H1 (cell line): ENCODE measurements around the gene DNAJB1. TPM values are rescaled to one million over a fixed set of nuclear protein-coding genes. Genes with fewer than 3 reads are reported as not detected.

Source experiments
- CTCF ChIA-PET: fragments of 300-600 bp; sonication (Branson Sonifier 250); formaldehyde crosslinking; loops from one replicate; lab custom pipeline; 2021; ENCODE audit not compliant: partially characterized antibody; lab: Charles Lee
- POLR2A ChIA-PET: fragments of 300-600 bp; sonication (Branson Sonifier 250); formaldehyde crosslinking; loops from one replicate; lab custom pipeline; 2021; ENCODE audit warnings: inconsistent platforms; ENCODE audit not compliant: partially characterized antibody; lab: Charles Lee
- DNase-seq, 2 experiments: peaks; one replicate each; pipeline versions ENCODE4 v3.0.0 to v3.0.0-alpha.2; 2010 to 2022; ENCODE audit warnings: low spot score in 2 of 2, low read depth in 1 of 2, mixed read lengths in 1 of 2
- FAIRE-seq: peaks from 2 replicates; lab custom pipeline; 2011; peaks lifted over from hg19 to GRCh38; lab: Jason Lieb, UNC
- H2AFZ ChIP-seq: 2 replicates; pipeline ENCODE4 v1.8.1; 2012; ENCODE audit warnings: low read length, inconsistent platforms
- H2AK5ac ChIP-seq: 2 replicates; pipeline ENCODE4 v1.6.1; 2013; ENCODE audit warnings: low read depth, low read length
- H2BK120ac ChIP-seq: replicated peaks from 2 replicates; pipeline ENCODE3; 2013; ENCODE audit warnings: low read depth, low read length, inconsistent platforms
- H2BK12ac ChIP-seq: 2 replicates; pipeline ENCODE4 v1.6.1; 2013; ENCODE audit warnings: low read depth, low read length
- H2BK15ac ChIP-seq: 2 replicates; pipeline ENCODE4 v1.6.1; 2013; ENCODE audit warnings: low read length
- H2BK20ac ChIP-seq: 2 replicates; pipeline ENCODE4 v1.6.1; 2013; ENCODE audit warnings: low read length
- H2BK5ac ChIP-seq: 2 replicates; pipeline ENCODE4 v1.6.1; 2013; ENCODE audit warnings: low read depth, low read length
- H3K14ac ChIP-seq: 2 replicates; pipeline ENCODE4 v1.6.1; 2013; ENCODE audit warnings: inconsistent platforms; ENCODE audit not compliant: insufficient read length
- H3K18ac ChIP-seq: 2 replicates; pipeline ENCODE4 v1.6.1; 2013; ENCODE audit warnings: low read length; ENCODE audit errors: extremely low read depth
- H3K23ac ChIP-seq: 2 replicates; pipeline ENCODE4 v1.6.1; 2013; ENCODE audit warnings: inconsistent platforms; ENCODE audit not compliant: insufficient read length
- H3K23me2 ChIP-seq: 2 replicates; pipeline ENCODE4 v1.6.1; 2013; ENCODE audit warnings: low read depth, low read length
- H3K27ac ChIP-seq: 2 replicates; pipeline ENCODE4 v1.6.1; 2011; ENCODE audit warnings: low read depth, low read length, inconsistent platforms
- H3K27me3 ChIP-seq, 4 experiments: replicated peaks in 1 of 4; 1 replicate in 1 of 4; 2 replicates in 3 of 4; pipeline versions ENCODE4 v1.6.1 to v1.8.1; 2011 to 2013; ENCODE audit warnings: low read length in 3 of 4, mild to moderate bottlenecking in 3 of 4, inconsistent platforms in 2 of 4, mixed read lengths in 2 of 4, moderate library complexity in 1 of 4; ENCODE audit not compliant: control insufficient read depth in 3 of 4, insufficient read depth in 3 of 4; ENCODE audit errors: extremely low read depth in 1 of 4
- H3K36me3 ChIP-seq, 4 experiments: 2 replicates each; pipeline versions ENCODE4 v1.6.1 to v1.8.1; 2011 to 2013; ENCODE audit warnings: mild to moderate bottlenecking in 4 of 4, low read length in 3 of 4, moderate library complexity in 2 of 4, control low read depth in 1 of 4, inconsistent platforms in 1 of 4; ENCODE audit not compliant: insufficient read depth in 4 of 4, control insufficient read depth in 2 of 4
- H3K4ac ChIP-seq: replicated peaks from 2 replicates; pipeline ENCODE3; 2013; ENCODE audit warnings: low read length, low read depth, mixed read lengths, inconsistent platforms; ENCODE audit not compliant: insufficient read length
- H3K4me1 ChIP-seq, 4 experiments: replicated peaks in 1 of 4; 1 replicate in 1 of 4; 2 replicates in 3 of 4; pipeline versions ENCODE4 v1.6.1 to v1.8.1; 2011 to 2013; ENCODE audit warnings: low read length in 3 of 4, inconsistent platforms in 2 of 4, mixed read lengths in 1 of 4; ENCODE audit not compliant: insufficient read depth in 4 of 4, control insufficient read depth in 3 of 4
- H3K4me2 ChIP-seq, 2 experiments: 2 replicates each; pipeline versions ENCODE4 v1.6.1 to v1.8.1; 2011 to 2013; ENCODE audit warnings: low read depth in 2 of 2, low read length in 2 of 2, control low read depth in 1 of 2, inconsistent platforms in 1 of 2, mild to moderate bottlenecking in 1 of 2; ENCODE audit not compliant: insufficient read depth in 1 of 2
- H3K4me3 ChIP-seq, 4 experiments: fragments of 200-600, 300-600 bp in 1 of 4; sonication (generic), shearing (Covaris generic), sonication (Bioruptor Twin) in 1 of 4; 2 replicates each; pipeline versions ENCODE4 v1.5.1 to v1.8.1; 2011 to 2016; ENCODE audit warnings: low read length in 4 of 4, low read depth in 3 of 4, control low read depth in 2 of 4, inconsistent platforms in 2 of 4, mild to moderate bottlenecking in 2 of 4, mixed read lengths in 1 of 4, moderate library complexity in 1 of 4; ENCODE audit not compliant: insufficient read depth in 2 of 4; ENCODE audit errors: extremely low read depth in 1 of 4
- H3K56ac ChIP-seq: replicated peaks from 2 replicates; pipeline ENCODE3; 2013; ENCODE audit warnings: low read depth, mild to moderate bottlenecking, mixed read lengths, low read length, inconsistent platforms; ENCODE audit not compliant: insufficient read length
- H3K79me1 ChIP-seq: 2 replicates; pipeline ENCODE4 v1.6.1; 2013; ENCODE audit warnings: low read depth, low read length, control low read depth
- H3K79me2 ChIP-seq, 2 experiments: 2 replicates each; pipeline versions ENCODE4 v1.6.1 to v1.8.1; 2012 to 2013; ENCODE audit warnings: low read length in 2 of 2, mild to moderate bottlenecking in 2 of 2, inconsistent platforms in 1 of 2; ENCODE audit not compliant: insufficient read depth in 2 of 2, control insufficient read depth in 1 of 2
- H3K9ac ChIP-seq, 4 experiments: replicated peaks in 1 of 4; 1 replicate in 1 of 4; 2 replicates in 3 of 4; pipeline versions ENCODE4 v1.6.1 to v1.8.1; 2011 to 2013; ENCODE audit warnings: low read depth in 3 of 4, low read length in 3 of 4, control low read depth in 2 of 4, mild to moderate bottlenecking in 2 of 4, moderate library complexity in 2 of 4, inconsistent platforms in 1 of 4; ENCODE audit errors: extremely low read depth in 1 of 4
- H3K9me3 ChIP-seq, 2 experiments: 2 replicates each; pipeline versions ENCODE4 v1.6.1 to v1.8.1; 2012 to 2013; ENCODE audit warnings: mild to moderate bottlenecking in 2 of 2, moderate library complexity in 2 of 2, control low read depth in 1 of 2, inconsistent platforms in 1 of 2, low read depth in 1 of 2, low read length in 1 of 2, mixed read lengths in 1 of 2; ENCODE audit not compliant: insufficient read depth in 2 of 2
- H4K20me1 ChIP-seq, 2 experiments: replicated peaks in 1 of 2; 2 replicates each; pipeline versions ENCODE3 to v1.8.1; 2011 to 2013; ENCODE audit warnings: inconsistent platforms in 2 of 2, low read length in 2 of 2, mild to moderate bottlenecking in 1 of 2; ENCODE audit not compliant: insufficient read depth in 2 of 2, control insufficient read depth in 1 of 2
- H4K5ac ChIP-seq: 2 replicates; pipeline ENCODE4 v1.6.1; 2013; ENCODE audit warnings: low read length, low read depth, mixed read lengths, inconsistent platforms; ENCODE audit not compliant: insufficient read length
- H4K8ac ChIP-seq: 2 replicates; pipeline ENCODE4 v1.8.0; 2013; ENCODE audit warnings: mild to moderate bottlenecking, moderate library complexity, low read length, inconsistent platforms; ENCODE audit not compliant: insufficient read depth; ENCODE audit errors: extremely low read depth
- H4K91ac ChIP-seq: replicated peaks from 2 replicates; pipeline ENCODE3; 2013; ENCODE audit warnings: low read length, mixed read lengths, inconsistent platforms; ENCODE audit not compliant: insufficient read length
- ATF3 ChIP-seq: IDR thresholded peaks from 2 replicates; pipeline ENCODE4 v1.6.1; 2011; ENCODE audit warnings: low read depth, mild to moderate bottlenecking, low read length; ENCODE audit not compliant: insufficient read depth
- CHD1 ChIP-seq: IDR thresholded peaks from 2 replicates; pipeline ENCODE4 v1.6.1; 2012; ENCODE audit warnings: low read depth, low read length, improper control_type of control experiment
- GTF2F1 ChIP-seq: IDR thresholded peaks from 2 replicates; pipeline ENCODE4 v1.6.1; 2012; ENCODE audit warnings: low read depth, low read length, improper control_type of control experiment, borderline replicate concordance
- HDAC2 ChIP-seq, 2 experiments: fragments of 300-600 bp in 1 of 2; sonication (generic) in 1 of 2; IDR thresholded peaks; 2 replicates each; pipeline ENCODE4 v1.6.1; 2011 to 2012; ENCODE audit warnings: low read depth in 2 of 2, low read length in 2 of 2, mild to moderate bottlenecking in 2 of 2, moderate library complexity in 2 of 2, borderline replicate concordance in 1 of 2, inconsistent platforms in 1 of 2
- PHF8 ChIP-seq: fragments of 200-600 bp; sonication (generic); conservative IDR thresholded peaks from 2 replicates; pipeline ENCODE4 v1.7.1; 2012; ENCODE audit warnings: low read depth, mild to moderate bottlenecking, inconsistent platforms, low read length, moderate library complexity
- RBBP5 ChIP-seq: IDR thresholded peaks from 2 replicates; pipeline ENCODE4 v1.7.1; 2012; ENCODE audit warnings: low read depth, mild to moderate bottlenecking, inconsistent platforms, low read length, moderate library complexity, borderline replicate concordance
- TAF1 ChIP-seq: IDR thresholded peaks from 2 replicates; pipeline ENCODE4 v1.6.1; 2011; ENCODE audit warnings: mild to moderate bottlenecking, low read depth, low read length
- USF2 ChIP-seq: IDR thresholded peaks from 2 replicates; pipeline ENCODE4 v1.6.1; 2011; ENCODE audit warnings: low read length, improper control_type of control experiment
- WGBS, 2 experiments: shearing (Covaris generic) in 1 of 2; methylation state at CpG; one replicate each; pipeline versions ENCODE4 v1.1.6 to v1.1.7; 2013 to 2015; ENCODE audit warnings: low lambda C conversion rate in 2 of 2, mixed read lengths in 2 of 2, inconsistent platforms in 1 of 2, low coverage in 1 of 2, missing lambda C conversion rate in 1 of 2; ENCODE audit not compliant: insufficient replicate concordance in 2 of 2, insufficient coverage in 1 of 2, insufficient read length in 1 of 2; ENCODE audit errors: extremely low coverage in 1 of 2, missing lambda C conversion rate in 1 of 2; 5-methylcytosine and 5-hydroxymethylcytosine counted together
- polyA plus RNA-seq, 7 experiments: library from polyadenylated mRNA; depleted of rRNA in 3 of 7; stranded (reverse) in 5 of 7; unstranded in 2 of 7; fragments of >200 nt in 5 of 7; fragments of 200-250 nt in 2 of 7; gene quantifications; 1 replicate in 5 of 7; 2 replicates in 1 of 7; 4 replicates in 1 of 7; pipeline versions ENCODE4 v1.2.1 to v1.2.3, GENCODE V29; 2011 to 2013; ENCODE audit warnings: missing spikeins in 2 of 7, mixed read lengths in 2 of 7
- total RNA-seq: library from RNA; stranded (reverse); fragmentation: NEBNext Ultra II Directional; extraction: Animal tissue kit (Norgen Biotek cat#: 25700); gene quantifications from 2 replicates; pipeline ENCODE4 v1.2.1, GENCODE V29; 2021

DNAJB1 gene
- total and polyA plus RNA-seq, 2 of the 8 experiments (the other 6 are each of a cell fraction or from before 2014, with no cell fraction given), result 62.9 to 64.3 TPM

- POLR2A ChIA-PET, result interaction anchor here (0.9 to 6.0 kb wide), 11 partner anchors 8 to 60 kb away, joined by 3 to 45 read pairs (median 5); partner anchors contain the start of gene DNAJB1
- no peak for FAIRE-seq
- Histone ChIP-seq H3K4ac (no peak within 1 kb of the TSS), H3K79me2 (peaks cover 0 to 11% of the 10 kb centered on the region in 2 experiments; a peak in 2 of 4 replicates), H3K27ac (peak within 1 kb of the TSS; percentile 37; the same call in 1 of the 2 replicates), H3K79me1 (peaks cover 3% of the 10 kb centered on the region), H3K4me2 (peak within 1 kb of the TSS; percentile 75 to 77), H2BK20ac (no peak within 1 kb of the TSS; the same call in 1 of the 2 replicates), H2BK120ac (peak within 1 kb of the TSS; percentile 34), H3K9ac (peak within 1 kb of the TSS; percentile 22 to 46 (median 38); a peak in 5 of 7 replicates), H2AFZ (no peak within 1 kb of the TSS), H3K4me3 (peak within 1 kb of the TSS; percentile 46 to 80 (median 69)), H2BK5ac (no peak within 1 kb of the TSS; the same call in 1 of the 2 replicates), H4K5ac (peak within 1 kb of the TSS; percentile 19), H3K56ac (peak within 1 kb of the TSS; percentile 24), H4K91ac (peak within 1 kb of the TSS; percentile 42), H4K20me1 (peaks cover 0 to 10% of the 10 kb centered on the region in 2 experiments), H3K23ac (no peak within 1 kb of the TSS), H4K8ac (peak within 1 kb of the TSS; percentile 29; the same call in 1 of the 2 replicates), H3K27me3 (no peaks in the 10 kb centered on the region), H3K23me2 (peaks cover 7% of the 10 kb centered on the region; the same call in 1 of the 2 replicates), H2AK5ac (peak within 1 kb of the TSS; percentile 1; the same call in 1 of the 2 replicates), H3K18ac (no peak within 1 kb of the TSS), H3K36me3 (no peaks in the 10 kb centered on the region; a peak in 2 of 8 replicates), H2BK15ac (peak within 1 kb of the TSS; percentile 85; the same call in 1 of the 2 replicates), H3K9me3 (no peaks in the 10 kb centered on the region), H3K14ac (no peak within 1 kb of the TSS), H3K4me1 (peaks cover 0 to 13% (median 6%) of the 10 kb centered on the region in 4 experiments; a peak in 5 of 7 replicates), H2BK12ac (peak within 1 kb of the TSS; percentile 2)
- 19% methylated on average over 37 of the region's 71 CpGs; no CpG with 5 or more reads in 1 of the 2 experiments for WGBS, 2 experiments
- CTCF ChIA-PET, result interaction anchor here (0.6 to 3.8 kb wide), 9 partner anchors 8 to 463 kb away, joined by 3 to 24 read pairs (median 3); no protein-coding TSS in a partner anchor
- DNase-seq, result peak; percentile 95 to 97
- TF ChIP-seq CHD1 (peak; percentile 96), USF2 (peak; percentile 93), HDAC2 (IDR thresholded peaks at IDR 0.05; ENCODE audit: borderline replicate concordance in 1 of 2, low read depth in 2 of 2, low read length in 2 of 2) (no peak), GTF2F1 (0 out of 2 replicates have a peak, but pooled peaks have one; percentile 41), RBBP5 (no peak), PHF8 (no peak), TAF1 (peak; percentile 6; the same call in 1 of the 2 replicates), ATF3 (peak; percentile 68)
These were observed 22.0 kb downstream of the DNAJB1 start, which contains the start of gene GIPC1 for GRCh38 chr19:14496029-14496833. Gene GIPC1 (minus strand): TSS chr19:14496127. CDS start chr19:14482976, 13,151 bp downstream.
